Frontal cortex (tissue), 4 donors: ENCODE data around the gene FBXL20. TPM values are rescaled to one million over a fixed set of nuclear protein-coding genes. Genes with fewer than 3 reads are reported as not detected.
"Not testable (repeated sequence)": the region's sequence is repeated elsewhere in the genome, so short reads cannot be mapped to it uniquely, and the experiment has no call there.

Source experiments
- DNase-seq, 2 donors: peaks; one replicate each; pipeline ENCODE4 v3.0.0; 2012; ENCODE audit warnings: low spot score in 2 of 2
- FAIRE-seq: peaks from 2 replicates; lab custom pipeline; 2012; peaks lifted over from hg19 to GRCh38; lab: Jason Lieb, UNC
- total RNA-seq: library from RNA; depleted of rRNA; stranded (reverse); fragments of >200 nt; gene quantifications from one replicate; pipeline ENCODE4 v1.2.3, GENCODE V29; 2014
- donor health status: control.
- donor health status: control.
- donor health status: control.

Gene FBXL20
- total RNA-seq, 1 donor from 2014 or later: 18.3 TPM

DNA sequence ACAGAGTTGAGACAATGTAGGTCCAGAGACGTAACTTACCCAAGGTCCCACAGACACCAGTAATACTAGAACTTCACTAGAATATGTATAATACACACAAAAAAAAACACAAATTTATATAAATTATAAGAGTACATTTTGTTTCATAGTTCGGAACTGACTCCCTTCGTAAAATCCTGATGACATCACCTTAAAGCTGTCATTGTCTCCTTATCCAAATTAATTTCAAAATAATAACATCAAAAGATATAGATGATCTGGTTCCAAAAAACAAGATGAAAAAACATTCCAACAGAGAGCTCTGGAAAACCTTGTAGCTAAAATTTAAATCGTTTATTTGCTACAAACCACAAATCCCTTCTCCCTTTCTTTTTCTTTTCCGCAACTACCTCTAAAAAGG, 10.0 kb downstream of the FBXL20 start:
- FAIRE-seq: no peak
- no peak for DNase-seq

DNA sequence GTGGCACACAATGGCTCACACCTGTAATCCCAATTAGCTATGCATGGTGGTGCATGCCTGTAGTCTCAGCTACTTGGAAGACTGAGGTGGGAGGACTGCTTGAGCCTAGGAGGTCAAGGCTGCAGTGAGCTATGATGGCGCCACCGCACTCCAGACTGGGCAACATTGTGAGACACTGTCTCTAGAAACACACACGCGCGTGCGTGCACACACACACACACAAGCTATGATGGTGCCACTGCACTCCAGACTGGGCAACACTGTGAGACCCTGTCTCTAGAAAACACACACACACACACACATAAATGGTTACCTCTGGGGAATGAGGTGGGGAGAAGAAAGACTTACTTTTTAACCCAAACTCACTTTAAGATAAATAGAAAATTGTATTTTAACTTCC, 16.4 kb downstream of the FBXL20 start:
- FAIRE-seq: no peak
- DNase-seq: no peak

DNA sequence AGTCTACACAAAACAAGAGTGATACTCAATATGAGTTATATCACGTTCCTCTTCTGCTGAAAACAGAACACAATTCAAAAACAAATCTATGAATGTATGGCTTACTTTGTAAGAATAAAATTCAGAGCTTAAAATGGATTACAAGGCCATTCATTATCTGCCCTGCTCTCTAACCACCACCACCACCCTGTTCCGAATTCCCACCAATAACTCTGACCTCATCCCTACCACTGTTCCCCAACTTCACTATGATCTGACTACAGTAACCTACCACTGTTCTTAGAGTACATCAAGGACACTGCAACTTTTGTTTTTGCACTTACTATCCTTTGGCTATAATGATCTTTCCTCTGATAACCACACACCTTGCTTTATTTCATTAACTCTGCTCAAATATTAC, 21.3 kb downstream of the FBXL20 start:
- FAIRE-seq: no peak

DNA sequence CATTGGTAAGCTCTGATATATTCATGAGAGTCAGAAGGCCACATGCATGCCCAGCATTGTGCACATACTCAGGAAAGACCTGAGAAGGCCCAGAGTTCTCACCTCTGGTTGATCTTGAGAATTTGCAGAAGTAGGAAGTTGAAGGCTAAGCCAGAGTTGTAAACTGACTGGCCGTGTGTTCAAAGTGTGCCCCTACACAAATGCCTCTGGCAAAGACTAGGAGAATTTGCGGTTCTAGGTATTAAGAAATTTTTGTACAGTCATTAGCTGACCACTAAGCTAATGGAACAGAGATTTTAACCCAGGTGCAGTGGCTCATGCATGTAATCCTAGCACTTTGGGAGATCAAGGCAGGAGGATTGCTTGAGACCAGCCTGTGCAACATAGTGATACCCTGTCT, 25.0 kb downstream of the FBXL20 start:
- DNase-seq: no peak
- FAIRE-seq: no peak

More for the DNA sequence above, 21.3 kb downstream of the FBXL20 start:
- no peak for DNase-seq

DNA sequence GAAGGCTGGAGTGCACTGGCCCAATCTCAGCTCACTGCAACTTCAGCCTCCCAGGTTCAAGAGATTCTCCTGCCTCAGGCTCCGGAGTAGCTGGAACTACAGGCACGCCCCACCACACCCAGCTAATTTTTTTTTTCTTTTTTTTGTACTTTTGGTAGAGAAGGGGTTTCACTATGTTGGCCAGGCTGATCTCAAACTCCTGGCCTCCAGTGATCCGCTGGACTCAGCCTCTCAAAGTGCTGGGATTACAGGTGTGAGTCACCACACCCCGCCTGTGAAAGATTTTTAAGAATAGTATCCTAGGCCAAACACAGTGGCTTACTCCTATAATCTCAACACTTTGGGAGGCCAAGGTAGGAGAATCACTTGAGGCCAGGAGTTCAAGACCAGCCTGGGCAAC, 33.6 kb downstream of the FBXL20 start:
- FAIRE-seq, DNase-seq: not testable (repeated sequence)

DNA sequence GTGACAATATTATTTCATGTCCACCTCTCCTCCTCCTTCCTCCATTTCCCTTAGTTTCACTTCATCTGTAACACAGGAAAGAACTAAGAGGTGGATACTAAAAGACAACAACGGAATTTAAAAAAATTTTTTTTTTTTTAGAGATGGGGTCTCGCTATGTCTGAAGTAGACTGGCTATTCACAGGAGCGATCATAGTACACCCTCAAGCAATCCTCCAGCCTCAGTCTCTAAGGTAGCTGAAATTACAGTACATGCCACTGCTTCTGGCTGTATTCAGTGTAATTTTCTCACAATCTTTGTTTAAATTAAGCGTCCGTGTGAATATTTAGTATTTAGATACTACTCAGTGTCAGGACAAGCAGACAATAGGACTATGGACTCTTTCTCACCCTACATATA, 35.6 kb downstream of the FBXL20 start:
- no peak for FAIRE-seq
- no peak for DNase-seq

DNA sequence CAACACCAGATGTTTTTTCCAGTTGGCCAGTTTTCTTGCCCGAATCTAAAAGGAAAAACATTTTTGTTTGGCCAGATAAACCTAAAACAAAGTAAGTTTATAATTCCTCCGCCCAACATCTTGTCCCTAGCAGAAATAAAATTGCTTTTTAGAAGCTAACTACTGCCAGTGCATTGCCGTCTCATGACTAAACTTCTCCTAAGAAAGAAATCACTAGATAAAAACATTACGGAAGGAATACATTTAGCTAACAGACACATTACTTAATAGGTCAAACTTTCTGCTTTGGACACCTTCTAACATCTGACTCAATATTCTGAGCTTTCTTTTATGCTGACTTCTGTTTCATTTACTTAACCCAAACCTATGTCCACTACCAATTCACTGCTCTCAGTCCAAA, 36.2 kb downstream of the FBXL20 start:
- no peak for FAIRE-seq

DNA sequence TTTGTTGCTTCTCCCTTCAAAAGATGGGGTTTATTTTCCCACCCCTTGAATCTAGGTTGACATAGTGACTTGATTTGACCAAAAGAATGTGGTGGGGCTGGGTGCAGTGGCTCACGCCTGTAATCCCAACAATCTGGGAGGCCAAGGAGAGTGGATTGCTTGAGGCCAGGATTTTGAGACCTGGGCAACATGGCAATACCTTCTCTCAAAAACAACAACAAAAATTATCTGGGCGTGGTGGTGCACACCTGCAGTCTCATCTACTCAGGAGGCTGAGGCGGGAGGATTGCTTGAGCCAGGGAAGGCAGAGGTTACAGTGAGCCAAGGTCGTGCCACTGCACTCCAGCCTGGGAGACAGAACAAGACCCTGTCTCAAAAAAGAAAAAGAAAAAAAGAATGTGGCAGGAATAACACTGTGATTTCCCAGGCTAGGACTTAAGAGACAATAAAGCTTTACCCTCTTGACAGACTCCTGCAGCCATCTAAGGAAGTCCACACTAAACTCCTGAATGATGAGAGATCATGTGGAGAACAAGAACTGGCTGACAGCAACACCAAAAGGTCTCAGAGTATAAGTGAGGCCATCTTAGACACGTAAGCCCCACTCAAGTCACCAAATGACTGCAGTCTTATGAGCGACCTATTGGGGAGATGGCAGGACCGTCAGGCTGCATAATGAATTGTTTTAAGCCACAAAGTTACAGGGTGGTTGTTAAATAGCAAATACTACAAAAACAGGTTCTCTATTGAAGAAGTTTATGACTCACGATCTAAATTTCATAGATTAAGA, 37.0 kb downstream of the FBXL20 start:
- FAIRE-seq: no peak

More for the DNA sequence above, 36.2 kb downstream of the FBXL20 start:
- no peak for DNase-seq

DNA sequence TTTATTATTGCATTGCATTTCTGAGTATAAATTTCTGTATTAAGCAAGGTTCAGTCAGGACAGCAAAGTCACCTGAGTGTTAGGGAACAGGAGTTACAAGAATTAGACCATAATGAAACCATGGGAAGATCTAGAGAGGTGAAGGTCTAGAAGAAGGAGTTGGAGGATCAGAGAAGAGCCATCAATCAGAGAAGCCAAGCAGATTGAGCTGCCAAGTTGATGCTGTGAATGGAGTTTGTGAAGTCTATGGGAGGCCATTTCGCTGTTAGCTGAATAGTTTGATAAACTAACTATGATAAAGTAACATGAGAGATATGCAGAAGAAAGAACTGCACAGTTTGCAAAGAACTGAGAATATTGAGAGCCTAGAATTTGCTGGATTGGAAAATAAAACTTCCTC, 40.4 kb downstream of the FBXL20 start:
- FAIRE-seq: no peak
- no peak for DNase-seq

More for the DNA sequence above, 37.0 kb downstream of the FBXL20 start:
- no peak for DNase-seq

DNA sequence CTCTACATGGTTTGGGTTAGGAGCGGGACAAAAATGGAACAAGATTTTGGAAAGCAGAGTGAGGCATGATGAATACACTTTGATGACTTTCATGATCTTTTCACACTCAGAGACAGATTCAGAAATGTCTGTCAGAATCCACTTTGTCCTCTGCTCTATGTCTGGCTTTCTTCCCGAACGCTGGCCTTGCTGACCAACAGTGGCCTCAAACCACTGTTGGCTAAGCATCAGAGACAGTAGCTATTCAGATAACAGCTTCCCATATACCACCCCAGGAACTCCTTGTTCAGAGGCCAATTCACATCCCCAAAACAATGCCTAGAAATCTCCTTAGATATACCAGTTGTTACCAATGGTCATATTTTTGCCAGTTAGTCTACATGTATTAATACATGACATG, 40.9 kb downstream of the FBXL20 start:
- DNase-seq (no peak), FAIRE-seq (no peak)

DNA sequence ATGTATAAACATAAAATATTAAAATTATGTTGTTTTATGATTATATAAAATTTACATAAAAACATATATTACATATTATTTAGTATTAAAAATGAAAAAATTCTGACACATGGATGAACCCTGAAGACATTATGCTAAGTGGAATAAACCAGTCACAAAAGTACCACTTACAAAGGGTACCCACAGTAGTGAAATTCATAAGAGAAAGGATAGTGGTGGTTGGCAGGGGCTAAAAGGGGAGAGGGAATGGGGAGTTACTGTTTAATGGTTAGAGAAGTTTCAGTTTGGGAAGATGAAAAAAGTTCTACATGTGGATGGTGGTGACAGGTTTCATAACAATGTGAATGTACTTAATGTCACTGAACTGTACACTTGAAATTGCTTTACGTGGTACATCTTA, 41.4 kb downstream of the FBXL20 start:
- FAIRE-seq (no peak), DNase-seq (no peak)

DNA sequence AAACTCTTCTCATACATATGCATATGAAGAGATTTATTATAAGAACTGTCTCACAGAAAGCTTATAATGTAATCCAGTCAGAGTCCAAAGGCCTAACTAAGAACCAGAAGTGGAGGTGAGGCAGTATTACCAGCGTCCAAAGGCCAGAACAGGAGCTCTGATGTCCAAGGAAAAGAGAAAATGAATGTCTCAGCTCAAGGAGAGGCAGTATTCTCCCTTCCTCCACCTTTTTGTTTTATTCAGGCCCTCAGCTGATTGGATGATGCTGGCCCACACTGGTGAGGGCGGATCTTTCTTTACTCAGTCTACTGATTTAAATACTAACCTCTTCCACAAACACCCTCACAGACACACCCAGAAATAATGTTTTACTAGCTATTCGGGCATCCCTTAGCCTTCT, 43.4 kb downstream of the FBXL20 start:
- FAIRE-seq (no peak), DNase-seq (no peak)

DNA sequence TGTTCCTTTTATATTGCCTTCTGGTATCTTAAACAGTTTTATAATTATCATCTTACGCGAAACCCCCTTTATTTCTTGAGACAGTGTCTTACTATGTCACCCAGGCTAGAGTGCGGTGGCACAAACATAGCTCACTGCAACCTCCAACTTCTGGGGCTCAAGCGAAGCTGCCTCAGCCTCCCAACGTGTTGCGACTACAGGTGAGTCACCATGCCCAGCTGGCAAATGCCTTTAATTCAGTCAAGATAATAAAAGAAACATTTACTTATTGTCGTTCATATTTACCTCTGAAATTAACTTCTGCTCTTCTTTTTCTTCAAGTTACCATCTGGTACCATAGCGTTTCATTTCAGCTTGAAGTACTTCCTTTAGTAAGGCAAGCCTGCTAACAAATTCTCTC, 43.9 kb downstream of the FBXL20 start:
- DNase-seq (no peak), FAIRE-seq (no peak)

DNA sequence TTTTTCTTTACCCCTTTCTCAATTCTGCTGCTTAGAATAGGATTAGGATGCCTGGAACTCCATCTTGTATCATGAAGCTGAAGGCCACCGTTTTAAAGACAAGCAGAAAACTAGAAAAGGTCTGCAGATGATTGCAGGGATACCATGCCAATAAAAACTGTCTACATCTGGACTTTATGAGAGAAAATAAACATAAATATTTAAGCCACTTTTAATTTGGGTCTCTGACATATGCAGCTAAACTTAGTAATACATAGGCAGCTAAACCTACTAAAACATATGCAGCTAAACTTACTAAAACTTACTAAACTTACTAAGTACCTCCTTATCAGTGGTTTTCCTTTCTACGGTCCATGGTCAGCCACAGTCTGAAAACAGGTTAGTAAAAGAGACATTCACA, 48.4 kb downstream of the FBXL20 start:
- FAIRE-seq (no peak), DNase-seq (no peak)

DNA sequence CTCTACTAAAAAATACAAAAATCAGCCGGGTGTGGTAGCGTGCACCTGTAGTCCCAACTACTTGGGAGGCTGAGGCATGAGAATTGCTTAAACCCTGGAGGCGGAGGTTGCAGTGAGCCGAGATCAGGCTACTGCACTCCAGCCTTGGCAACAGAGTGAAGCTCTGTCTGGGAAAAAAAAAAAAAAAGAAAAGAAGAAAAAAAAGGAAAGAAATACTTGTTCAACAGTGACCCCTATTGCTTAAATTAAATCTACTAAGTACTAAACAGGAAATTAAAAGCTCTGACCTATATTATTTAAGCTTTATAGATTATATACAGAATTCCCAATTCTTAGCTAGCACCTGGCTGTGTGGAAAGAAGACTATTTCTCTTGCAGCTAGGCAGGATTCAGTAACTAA, 48.9 kb downstream of the FBXL20 start:
- no peak for FAIRE-seq
- DNase-seq: no peak

DNA sequence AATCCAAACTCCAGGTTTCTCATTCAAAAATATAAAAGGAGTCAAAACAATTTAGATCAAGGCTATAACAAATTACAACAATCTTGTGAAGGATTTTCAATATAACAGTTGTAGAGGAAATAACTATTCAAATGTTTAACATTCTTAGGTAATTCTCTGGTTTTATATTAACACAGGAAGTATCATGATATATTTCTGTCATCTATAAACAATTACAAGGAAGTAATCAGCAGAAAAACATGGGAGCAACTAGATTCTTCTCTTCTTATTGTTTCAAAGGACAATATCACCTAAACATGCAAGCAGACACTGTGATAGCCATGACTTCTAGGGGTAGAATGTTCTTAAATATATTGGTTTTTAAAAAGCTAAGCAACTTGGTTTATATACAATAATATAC, 49.9 kb downstream of the FBXL20 start:
- no peak for FAIRE-seq

DNA sequence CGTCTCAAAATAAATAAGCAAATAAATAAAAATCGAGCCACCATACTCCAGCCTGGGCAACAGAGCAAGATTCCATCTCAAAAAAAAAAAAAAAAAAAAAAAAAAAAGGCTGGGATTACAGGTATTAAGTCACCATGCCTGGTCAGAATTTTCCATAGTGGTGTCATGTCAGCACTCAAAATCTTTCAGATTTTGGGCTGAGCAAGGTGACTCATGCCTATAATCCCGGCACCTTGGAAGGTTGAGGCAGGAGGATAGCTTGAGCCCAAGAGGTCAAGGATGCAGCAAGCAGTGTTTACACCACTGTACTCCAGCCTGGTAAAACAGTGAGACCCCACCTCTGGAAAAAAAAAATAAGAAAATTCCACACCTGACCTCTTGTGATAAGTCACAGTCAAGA, 52.2 kb downstream of the FBXL20 start:
- FAIRE-seq (no peak), DNase-seq (no peak)

More for the DNA sequence above, 49.9 kb downstream of the FBXL20 start:
- DNase-seq: no peak

DNA sequence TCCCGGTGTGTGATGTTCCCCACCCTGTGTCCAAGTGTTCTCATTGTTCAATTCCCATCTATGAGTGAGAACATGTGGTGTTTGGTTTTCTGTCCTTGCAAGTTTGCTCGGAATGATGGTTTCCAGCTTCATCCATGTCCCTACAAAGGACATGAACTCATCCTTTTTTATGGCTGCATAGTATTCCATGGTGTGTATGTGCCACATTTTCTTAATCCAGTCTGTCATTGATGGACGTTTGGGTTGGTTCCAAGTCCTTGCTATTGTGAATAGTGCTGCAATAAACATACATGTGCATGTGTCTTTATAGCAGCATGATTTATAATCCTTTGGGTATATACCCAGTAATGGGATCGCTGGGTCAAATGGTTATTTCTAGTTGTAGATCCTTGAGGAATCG, 54.6 kb downstream of the FBXL20 start:
- not testable (repeated sequence) for FAIRE-seq, DNase-seq

DNA sequence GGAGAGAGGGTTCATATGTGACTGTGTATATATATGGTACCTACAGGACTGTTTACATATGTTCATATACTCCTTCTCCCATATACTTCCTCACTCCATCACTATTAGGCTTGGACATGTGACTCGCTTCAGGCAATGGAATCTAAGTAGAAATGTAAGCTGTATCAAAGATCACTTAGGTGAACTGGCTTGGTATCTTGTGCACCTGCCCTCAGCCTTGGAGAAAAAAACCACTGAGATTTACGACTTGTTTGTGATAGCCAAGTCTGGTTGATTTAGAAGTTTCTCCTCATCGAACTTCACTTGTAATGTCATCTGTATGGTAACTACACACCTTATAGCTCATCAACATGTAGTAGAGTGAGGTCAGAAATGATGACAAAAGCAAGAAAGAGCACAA, 59.9 kb downstream of the FBXL20 start:
- no peak for DNase-seq
- FAIRE-seq: no peak

DNA sequence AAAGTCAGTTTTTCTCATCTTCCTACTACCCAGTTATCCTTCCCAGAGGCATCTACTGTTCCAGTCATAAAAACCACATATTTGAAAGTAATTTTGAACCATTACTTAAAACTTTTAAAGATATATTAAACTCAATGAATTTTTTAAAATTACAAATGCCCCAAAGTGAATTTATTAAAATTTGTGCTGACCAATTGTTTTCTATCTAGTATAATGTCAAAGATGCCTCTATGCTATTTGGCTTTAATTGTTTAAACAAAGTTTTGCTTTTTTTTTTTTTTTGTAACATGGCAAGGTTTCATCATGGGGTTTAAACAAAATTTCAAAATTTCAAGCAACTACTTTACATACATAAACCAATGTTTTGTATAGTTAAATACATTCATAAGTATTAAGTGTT, 60.7 kb downstream of the FBXL20 start:
- FAIRE-seq: no peak
- no peak for DNase-seq

DNA sequence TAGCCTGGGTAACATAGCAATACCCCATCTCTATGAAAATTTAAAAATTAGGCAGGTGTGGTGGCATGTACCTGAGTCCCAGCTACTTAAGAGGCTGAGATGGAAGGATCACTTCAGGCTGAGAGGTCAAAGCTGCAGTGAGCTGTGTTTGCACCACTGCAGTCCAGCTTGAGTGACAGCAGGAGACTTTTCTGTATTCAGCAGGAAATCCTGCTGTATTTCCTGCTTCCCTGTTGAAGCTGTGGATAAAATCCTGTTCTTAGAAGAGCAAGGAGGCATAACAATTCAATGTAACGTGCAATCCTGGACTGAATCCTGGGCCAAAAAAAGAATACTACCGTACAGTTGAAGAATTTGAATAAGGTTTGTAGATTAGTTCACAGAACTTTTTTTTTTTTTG, 62.2 kb downstream of the FBXL20 start:
- no peak for DNase-seq
- no peak for FAIRE-seq

DNA sequence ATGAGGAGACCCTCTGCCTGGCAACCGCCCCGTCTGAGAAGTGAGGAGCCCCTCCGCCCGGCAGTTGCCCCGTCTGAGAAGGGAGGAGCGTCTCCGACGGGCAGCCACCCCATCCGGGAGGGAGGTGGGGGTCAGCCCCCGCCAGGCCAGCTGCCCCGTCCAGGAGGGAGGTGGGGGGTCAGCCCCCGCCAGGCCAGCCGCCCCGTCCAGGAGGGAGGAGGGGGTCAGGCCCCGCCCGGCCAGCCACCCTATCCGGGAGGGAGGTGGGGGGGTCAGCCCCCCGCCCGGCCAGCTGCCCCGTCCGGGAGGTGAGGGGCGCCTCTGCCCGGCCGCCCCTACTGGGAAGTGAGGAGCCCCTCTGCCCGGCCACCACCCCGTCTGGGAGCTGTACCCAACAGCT, 63.8 kb downstream of the FBXL20 start:
- DNase-seq, FAIRE-seq: not testable (repeated sequence)
